ENCODE measurements around the gene HSP90AA1. TPM values are rescaled to one million over a fixed set of nuclear protein-coding genes. Genes with fewer than 3 reads are reported as not detected.
A peak's percentile ranks its signal among the peaks of the same experiment; 100 is the strongest.

The HSP90AA1 gene
- total RNA-seq, 1 donor from 2014 or later = 691 TPM

- Histone ChIP-seq H3K36me3 (ENCODE audit: control insufficient read depth, insufficient read depth, low read length) (no peaks in the 10 kb centered on the region), H3K4me3 (ENCODE audit: low read depth, low read length) (no peak overlapping the region), H3K27me3 (ENCODE audit: control insufficient read depth, insufficient read depth, low read length) (no peaks in the 10 kb centered on the region)
- DNase-seq (ENCODE audit: low read depth) = peak; percentile 2
- no peak for TF ChIP-seq CTCF (IDR thresholded peaks at IDR 0.05; ENCODE audit: insufficient read depth, low read length, poor library complexity, severe bottlenecking)
These were observed 31.5 kb downstream of the HSP90AA1 start for GRCh38 chr14:102055181-102055901.

GRCh38 chr14:102052522-102052921 lies 34.3 kb downstream of the HSP90AA1 start:
- no peak for TF ChIP-seq CTCF (IDR thresholded peaks at IDR 0.05; ENCODE audit: insufficient read depth, low read length, poor library complexity, severe bottlenecking)
- Histone ChIP-seq H3K36me3 (ENCODE audit: control insufficient read depth, insufficient read depth, low read length) (peaks cover 5% of the 10 kb centered on the region), H3K4me3 (ENCODE audit: low read depth, low read length) (no peak overlapping the region), H3K27me3 (ENCODE audit: control insufficient read depth, insufficient read depth, low read length) (no peaks in the 10 kb centered on the region)
- DNase-seq (ENCODE audit: low read depth) = no peak

- no peak for TF ChIP-seq CTCF (IDR thresholded peaks at IDR 0.05; ENCODE audit: insufficient read depth, low read length, poor library complexity, severe bottlenecking)
- Histone ChIP-seq H3K4me3 (ENCODE audit: low read depth, low read length) (no peak overlapping the region), H3K36me3 (ENCODE audit: control insufficient read depth, insufficient read depth, low read length) (peaks cover 5% of the 10 kb centered on the region), H3K27me3 (ENCODE audit: control insufficient read depth, insufficient read depth, low read length) (no peaks in the 10 kb centered on the region)
- DNase-seq (ENCODE audit: low read depth) = no peak
These were observed 36.2 kb downstream of the HSP90AA1 start for GRCh38 chr14:102050625-102051024.

- Histone ChIP-seq H3K27me3 (ENCODE audit: control insufficient read depth, insufficient read depth, low read length) (no peaks in the 10 kb centered on the region), H3K36me3 (ENCODE audit: control insufficient read depth, insufficient read depth, low read length) (peaks cover 5% of the 10 kb centered on the region), H3K4me3 (ENCODE audit: low read depth, low read length) (no peak overlapping the region)
- TF ChIP-seq CTCF (IDR thresholded peaks at IDR 0.05; ENCODE audit: insufficient read depth, low read length, poor library complexity, severe bottlenecking) = no peak
- no peak for DNase-seq (ENCODE audit: low read depth)
These were observed 36.8 kb downstream of the HSP90AA1 start for GRCh38 chr14:102050026-102050405.

GRCh38 chr14:102049258-102050025 lies 37.4 kb downstream of the HSP90AA1 start:
- DNase-seq (ENCODE audit: low read depth) = no peak
- Histone ChIP-seq H3K36me3 (ENCODE audit: control insufficient read depth, insufficient read depth, low read length) (peaks cover 5% of the 10 kb centered on the region), H3K4me3 (ENCODE audit: low read depth, low read length) (no peak overlapping the region), H3K27me3 (ENCODE audit: control insufficient read depth, insufficient read depth, low read length) (no peaks in the 10 kb centered on the region)
- no peak for TF ChIP-seq CTCF (IDR thresholded peaks at IDR 0.05; ENCODE audit: insufficient read depth, low read length, poor library complexity, severe bottlenecking)
